Stimulated activated CD4-positive, alpha-beta T cell treated with anti-CD3 and anti-CD28 coated beads, TNF-alpha, amount 100 ng/mL, for 1 hour (primary cell): Measurements from ENCODE around the gene SKOR1.

Source experiments
- DNase-seq, 3 donors: peaks; one replicate each; pipeline ENCODE4 v3.0.0-alpha.2; 2020; ENCODE audit warnings: low read depth in 3 of 3, low spot score in 1 of 3

The SKOR1 gene

DNA sequence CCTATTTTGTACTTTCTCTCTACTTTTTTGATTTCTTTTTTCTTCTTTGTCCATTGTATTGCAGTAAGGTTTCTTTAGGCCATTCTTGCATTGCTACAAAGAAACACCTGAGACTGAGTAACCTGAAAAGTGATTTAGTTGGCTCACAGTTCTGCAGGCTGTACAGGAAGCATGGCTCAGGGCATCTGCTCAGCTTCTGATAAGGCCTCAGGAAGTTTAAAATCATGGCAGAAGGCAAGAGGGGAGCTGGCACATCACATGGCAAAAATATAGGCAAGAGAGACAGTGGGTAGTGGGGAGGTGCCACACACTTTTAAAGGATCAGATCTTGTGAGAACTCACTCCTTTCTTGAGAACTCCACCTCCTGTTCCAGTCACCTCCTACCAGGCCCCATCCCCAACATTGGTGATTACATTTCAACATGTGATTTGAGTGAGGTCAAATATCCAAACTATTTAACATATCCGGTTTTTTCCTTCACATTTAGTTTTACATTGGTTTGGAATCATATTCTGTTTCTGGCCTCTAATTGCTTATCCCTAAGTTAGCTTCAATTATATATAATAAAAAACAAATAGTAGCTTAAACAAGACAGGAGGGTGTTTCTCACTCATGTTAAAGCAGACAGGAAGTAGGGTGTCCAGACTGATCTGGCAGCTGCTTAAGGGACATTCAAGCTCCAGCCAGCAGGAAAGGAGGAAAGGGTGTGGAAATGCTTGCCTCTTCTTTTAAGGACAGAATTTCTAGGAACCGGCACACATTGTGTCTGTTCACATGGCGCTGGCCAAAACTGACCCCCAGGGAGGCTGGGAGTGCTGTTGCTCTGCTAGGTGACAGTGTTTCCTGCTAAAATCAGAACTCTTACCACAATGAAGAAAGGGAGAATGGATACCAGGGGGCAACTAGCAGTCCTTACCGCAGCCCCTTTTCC is 28.8 kb upstream of the SKOR1 start:
- no peak for DNase-seq

DNA sequence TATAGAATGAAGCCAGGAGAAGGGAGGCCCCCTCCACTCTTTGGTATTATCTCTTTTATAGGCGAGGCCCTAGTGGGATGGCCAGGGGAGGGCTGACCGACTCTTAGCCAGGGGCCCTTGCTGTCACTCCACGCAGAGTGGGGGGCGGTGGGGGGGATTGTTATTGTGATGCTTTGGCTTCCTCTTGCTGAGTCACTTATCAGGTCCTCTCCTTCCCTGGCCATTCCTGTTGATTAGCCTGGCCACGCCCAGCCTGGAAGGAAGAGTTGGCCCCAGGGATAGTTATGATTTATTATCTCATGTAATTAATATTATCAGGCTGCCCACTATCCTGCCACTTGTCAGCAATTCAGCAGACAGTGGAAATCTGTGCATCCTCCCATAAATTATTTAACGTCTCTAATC is 25.5 kb upstream of the SKOR1 start:
- DNase-seq, result no peak

DNA sequence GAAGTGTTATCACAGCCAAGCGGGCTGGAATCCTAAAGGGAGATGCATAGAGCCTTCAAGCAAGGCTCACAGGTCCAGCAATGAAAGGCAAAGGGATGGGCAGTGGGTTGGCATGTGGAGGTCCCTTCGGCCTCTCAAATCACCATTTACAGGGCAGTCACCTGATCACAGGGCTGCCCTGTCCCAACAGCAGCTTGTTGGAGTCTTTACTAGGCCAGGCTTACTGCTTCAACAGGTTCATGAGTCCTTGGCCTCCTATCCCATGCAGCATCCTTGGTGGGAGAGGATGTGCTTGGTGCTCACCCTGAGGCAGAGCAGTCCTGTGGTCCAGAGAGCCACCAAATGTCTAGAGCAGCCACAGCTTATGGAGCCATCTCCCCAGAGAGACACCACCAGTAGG is 24.2 kb upstream of the SKOR1 start:
- no peak for DNase-seq

DNA sequence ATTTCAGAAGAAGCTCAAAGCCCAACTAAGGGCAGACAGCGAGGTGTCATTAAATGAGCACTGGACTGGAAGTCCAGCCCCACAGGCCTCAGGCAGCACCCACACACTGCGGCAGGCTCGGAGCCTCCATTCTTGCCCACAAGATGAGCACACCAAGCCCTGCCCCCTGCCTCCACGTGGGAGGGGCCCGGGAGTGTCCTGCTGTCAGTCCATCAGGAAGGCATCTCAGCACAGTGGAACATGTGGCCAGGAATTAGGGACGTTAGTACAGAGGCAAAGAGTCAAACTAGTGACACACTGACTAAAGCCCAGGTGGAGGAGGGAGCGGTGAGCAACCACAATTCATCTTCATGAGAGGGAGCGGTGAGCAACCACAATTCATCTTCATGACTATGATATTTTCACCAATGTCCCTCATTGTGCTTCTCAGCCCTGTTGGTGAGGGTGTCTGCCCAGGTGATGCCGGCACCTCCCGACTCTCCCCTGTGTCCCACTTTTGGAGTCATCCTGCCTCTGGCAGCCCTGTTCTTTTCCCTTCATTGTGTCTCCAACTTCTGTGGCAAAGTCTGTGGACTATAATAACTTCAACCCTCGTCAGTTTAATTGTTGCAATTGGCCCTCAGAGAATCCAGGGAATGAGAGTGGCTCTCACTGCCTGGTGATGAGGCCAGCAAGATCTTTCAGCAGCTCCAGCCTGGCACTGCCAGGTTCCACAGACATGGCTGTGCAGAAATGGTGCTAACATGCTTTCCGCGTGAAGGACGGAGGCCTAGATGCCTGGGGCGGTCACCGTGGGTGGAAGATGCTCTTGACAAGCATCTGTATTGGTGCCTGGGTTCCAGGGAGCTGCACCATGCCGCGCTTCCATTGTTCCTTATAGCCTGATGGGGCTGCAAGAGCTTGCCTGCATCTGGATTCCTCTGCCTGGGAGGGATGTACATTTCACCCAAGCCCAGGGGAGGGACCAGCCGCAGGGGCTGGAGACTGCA is 23.1 kb upstream of the SKOR1 start:
- no peak for DNase-seq

DNA sequence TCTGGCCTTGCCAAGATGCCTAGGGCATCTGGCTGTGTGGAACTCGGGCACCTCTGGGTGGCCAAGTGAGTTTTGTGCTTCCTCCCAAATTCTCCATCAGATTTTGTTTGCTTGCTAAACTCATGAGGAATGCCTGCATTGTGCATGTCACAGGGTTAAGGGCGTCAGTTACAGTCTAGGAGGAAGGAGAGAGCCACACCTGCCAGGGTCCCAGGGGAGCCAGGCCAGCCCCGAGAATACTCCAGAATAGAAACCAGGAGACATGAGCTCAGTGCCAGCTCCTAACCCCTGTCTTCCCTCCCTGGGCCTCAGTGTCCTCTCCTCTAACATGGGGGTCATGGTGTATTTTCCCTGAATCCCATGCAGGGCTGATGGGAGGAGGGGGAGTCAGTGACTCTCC is 22.0 kb upstream of the SKOR1 start:
- DNase-seq, result no peak

DNA sequence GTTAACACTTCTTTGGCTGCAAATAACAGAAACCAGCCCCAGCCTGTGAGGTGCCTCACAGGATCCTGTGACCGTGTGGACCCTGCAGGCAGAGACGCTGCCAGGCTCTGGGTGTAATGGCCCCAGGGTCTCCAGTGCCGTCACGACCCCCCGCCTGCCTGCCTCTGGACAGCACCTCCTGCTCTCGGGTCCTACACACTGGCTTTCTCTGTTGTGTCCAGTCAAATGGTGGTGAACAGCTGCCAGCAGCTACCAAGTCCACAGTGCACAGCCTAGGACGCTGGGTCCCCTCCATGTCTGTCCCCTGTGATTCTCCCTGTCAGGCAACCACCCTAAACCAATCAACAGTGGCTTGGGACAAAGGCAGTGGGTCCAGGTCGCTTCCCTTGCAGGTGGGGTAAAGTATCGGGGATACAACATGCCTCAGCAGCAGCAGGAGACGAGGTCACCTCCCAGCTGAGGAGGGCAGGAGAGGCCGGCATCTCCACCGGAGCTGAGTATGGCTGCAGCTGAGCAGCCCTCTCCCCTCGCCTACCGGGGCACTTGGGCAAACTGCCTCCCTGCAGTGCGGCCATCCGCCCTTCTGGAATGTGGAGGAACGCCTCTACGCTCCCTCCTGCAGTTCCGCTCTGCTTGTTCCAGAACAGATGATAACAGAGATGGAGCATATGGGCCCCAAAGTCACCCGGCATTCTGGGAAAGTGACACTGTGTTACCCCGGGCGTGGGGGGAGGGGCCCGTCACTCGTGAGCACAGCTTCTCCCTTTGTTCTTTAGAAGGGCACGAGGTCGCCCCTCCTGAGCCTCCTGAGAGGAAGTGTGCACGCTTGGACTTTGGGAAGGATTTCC is 21.1 kb upstream of the SKOR1 start:
- no peak for DNase-seq

DNA sequence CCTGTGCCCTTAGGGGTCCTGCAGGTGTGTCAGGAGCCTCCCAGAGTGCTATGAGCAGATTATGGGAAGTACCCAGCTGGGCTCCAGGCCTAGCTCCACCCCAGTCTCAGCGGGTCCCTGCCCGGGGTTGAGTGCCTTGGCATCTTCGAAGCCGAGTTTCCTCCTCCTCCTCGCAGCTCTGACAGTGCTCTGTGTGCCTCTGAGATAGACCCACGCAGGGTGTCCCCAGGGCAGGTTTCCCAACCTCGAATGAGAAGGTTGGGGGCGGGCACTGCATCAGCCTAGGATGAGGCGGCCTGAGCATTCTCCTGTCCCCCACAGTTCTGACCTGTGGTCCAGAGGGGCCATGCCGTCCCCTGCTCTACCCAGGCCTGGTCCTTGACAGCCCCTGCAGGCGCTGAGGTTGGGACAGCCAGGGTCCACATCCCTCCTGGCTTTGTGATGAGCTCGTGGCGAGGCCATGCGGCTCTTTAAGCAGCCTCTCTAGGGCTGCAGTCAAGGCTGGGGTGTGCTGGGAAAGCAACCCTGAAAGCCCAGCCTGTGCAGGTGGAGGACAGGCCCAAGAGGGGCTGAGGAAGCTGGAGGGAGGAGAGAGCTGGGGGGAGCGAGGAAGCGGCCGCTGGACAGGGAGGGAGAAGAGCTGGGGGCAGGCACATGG is 20.2 kb upstream of the SKOR1 start:
- no peak for DNase-seq

DNA sequence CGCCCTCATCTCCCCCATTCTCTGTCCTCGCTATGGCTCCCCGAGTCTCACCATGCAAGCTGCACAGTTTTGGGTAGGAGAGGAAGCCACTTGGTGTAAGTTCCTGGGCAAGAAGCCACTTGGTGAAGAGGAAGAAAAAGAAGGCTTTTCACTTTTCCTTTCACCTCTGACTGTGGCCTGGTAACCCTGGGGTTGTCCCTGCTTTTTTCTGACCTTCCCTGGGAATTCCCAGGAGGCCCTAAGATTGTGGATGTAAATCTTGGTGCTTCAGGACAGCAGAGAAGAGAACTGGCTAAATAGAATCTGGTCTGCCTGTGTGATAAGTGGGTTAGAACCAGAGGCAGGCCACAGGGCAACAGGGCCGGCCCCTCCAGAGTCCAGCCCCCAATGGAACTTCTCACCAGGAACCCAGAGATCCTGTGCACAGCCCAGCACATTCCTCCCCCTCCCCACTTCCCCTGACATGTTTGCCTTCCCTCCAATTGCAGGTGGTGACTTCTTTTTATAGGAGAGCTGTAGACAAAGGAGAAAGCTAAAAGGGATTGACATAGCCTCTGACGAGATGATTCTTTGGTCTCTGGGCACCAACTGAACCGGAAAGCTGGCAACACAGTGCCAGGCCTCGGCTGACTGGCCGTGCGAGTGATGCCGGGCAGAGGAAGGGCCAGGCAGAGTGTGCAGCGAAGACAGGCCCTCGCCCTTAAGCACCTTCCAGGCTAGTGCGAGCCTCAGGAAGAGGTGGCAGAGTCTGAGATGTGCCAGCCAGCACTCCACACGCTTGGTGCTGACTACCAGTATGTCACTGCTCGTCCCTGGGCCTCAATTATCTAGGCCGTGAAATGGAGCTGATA is 19.4 kb upstream of the SKOR1 start:
- DNase-seq, result no peak

DNA sequence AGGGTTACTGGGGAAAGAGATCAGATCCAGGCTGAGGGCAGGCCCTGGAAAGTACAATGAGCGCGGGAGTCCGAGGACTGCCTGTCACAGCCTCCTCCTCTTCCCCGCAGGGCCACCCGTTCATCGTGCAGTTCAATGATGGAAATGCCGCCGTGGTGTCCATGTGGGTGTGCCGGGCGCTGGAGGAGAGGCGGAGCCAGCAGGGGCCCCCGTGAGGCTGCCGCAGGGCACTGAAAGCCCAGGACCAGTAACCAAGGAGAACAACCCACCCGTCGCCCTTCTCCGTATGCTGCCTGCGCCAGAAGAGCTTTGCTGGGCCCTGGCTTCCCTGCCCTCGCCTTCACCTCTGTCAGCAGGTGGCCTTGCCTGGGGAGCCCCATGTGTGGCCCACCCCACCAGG is 18.8 kb upstream of the SKOR1 start:
- DNase-seq, result no peak

DNA sequence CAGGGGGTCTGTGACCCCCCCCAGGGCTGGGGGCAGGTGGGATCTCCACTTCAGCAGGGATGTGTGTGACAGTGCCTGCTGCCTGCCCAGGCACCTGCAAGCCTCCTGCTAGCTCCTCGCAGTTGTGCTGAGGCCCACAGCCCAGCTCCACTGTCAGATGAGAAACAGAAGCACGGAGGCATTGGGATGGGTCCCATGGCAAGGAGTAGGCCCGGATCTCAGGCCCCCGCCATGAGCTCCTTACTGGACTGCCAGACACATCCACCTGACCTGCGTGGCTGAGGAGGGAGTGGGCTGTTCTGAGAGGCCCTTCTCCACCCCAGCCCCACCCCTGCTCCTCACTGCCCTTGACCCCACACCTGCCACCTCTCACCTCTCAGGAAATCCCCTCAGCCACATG is 18.2 kb upstream of the SKOR1 start:
- no peak for DNase-seq

DNA sequence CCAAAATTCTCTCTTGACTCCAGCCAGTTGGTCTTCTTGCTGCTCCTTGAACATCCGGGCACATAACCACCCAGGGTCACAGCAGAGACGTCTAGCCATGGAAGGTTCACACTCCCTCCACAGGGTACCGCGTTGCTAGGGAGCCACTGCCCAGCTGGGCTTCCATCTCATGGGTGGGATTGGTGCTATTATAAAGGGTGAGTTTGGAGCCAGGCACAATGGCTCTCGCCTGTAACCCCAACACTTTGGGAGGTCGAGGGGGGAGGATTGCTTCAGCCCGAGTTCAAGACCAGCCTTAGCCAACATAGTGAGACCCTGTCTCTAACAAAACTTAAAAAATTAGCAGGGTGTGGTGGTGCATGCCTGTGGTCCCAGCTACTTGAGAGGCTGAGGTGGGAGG is 17.5 kb upstream of the SKOR1 start:
- DNase-seq, result no peak

DNA sequence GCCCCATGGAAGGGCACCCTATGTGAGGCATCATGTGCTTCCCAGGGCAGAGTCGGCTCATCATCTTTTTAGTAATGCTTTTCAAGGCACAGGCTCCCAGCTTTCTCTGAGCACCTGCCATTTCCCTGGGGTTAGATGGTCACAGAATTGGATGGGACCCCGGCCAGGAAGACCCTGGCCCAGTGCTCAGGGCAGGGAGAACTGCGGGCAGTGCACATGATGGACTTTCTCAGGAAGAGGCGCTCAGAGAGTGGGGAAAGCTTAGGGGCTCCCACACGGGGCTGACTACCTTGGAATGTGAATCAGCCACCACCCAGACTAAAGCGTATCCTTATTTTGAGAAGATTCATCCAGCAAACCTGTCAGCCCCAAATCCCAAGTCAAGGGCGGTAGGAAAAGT is 16.5 kb upstream of the SKOR1 start:
- no peak for DNase-seq

DNA sequence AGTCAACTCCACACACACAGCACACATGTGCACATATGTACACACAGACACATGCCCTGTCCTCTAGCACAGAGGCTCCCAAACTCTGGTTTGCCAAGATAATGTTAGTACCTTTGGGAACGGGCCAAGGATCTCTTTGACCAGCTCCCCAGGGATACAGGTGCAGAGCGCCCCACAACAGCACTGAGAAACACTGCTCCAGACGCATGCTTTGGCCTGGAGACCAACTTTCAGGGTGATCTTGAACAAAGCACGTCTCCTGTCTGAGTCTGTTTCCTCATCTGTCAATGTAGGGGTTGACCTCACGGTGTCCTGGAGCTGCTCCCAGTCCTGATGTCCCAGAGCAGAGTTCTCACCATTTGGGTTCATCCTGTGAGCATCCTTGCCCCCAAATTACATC is 15.9 kb upstream of the SKOR1 start:
- DNase-seq, result no peak

DNA sequence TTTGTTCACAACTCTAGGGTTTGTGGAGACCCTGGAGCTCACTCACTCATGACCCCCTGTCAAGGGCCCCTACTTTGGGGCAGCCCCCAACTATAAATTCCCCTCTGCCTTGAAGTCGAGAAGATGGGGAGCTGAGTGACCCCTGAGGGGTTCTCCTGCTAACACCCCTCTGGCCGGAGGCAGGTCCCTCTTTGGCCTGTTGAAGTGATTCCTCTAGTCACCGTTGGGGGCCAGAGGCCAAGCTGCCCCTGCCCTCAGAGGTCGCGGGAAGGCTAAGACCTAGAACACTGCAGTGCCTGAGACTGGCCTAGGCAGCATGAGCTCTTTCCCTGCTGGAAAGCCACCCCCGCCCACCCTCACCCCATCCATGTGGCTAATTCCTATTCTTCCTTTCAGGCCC is 15.4 kb upstream of the SKOR1 start:
- DNase-seq, result no peak

DNA sequence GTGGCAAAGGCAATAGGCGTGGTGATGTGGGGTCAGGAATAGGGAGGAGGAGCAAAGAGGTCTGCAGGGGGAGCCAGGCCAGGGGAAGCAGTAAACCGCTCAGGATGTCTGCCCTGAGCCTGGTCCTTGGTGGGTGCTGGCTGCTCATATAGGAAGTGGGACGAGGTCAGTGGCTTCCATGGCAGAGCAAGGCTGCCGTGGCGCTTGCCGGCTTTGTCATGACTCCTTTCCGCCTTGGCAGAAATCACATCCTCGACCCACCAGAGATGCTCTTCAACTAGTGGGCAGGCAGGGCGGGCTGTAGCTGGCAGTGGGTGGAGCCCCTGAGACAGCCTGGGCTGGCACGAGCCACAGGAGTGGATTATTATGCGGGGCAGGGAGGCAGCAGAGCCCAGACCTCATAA is 13.1 kb upstream of the SKOR1 start:
- DNase-seq, result no peak

DNA sequence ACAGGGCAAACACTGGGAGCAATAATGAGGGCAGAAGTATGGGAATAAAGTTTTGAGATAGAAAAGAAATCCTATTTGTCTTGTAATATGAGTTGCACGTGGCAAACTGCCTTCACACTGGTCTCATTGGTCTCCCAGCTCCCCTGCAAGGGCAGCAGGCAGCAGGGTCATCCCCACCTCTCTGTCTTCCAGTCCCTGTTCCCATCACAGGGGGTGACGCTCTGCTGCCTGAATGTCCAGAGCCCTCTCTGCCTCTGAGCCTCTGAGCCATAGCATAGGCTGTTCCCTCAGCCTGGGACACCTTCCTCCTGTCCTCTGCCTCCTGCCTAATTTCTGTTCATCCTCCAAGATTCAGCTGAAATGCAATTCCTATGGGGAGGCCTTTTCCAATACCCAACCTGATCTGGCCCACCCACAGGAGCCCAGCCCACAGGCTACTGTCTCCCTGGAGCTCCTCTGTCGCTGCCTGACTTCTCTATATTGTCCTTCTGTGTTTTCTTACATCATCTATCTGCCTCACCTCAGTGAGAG is 12.1 kb upstream of the SKOR1 start:
- no peak for DNase-seq

DNA sequence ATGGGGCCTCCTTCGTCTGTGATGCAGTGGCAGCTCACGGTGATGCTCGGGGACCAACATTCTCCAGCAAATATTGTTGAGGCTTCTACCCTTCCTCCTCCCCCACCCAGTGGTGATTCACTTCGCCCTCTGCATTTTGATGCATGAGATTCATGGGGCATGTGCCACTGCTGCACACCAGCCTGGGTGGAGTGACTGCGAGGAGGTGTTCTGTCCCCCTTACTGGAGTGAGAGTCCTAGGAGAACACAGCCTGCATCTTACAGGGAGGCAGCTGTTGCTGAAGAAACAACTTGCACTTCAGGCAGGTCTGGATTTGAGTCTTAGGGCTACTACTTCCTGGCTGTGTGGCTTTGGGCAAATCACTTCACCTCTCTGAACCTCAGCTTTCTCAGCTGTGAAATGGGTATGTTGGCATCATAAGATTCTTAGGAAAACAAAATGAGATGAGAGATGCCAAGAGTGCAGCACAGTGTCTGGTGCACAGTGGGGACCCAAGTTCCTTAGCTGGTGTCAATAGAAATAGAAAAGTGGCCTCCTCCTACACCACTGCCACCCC is 10.2 kb upstream of the SKOR1 start:
- no peak for DNase-seq

DNA sequence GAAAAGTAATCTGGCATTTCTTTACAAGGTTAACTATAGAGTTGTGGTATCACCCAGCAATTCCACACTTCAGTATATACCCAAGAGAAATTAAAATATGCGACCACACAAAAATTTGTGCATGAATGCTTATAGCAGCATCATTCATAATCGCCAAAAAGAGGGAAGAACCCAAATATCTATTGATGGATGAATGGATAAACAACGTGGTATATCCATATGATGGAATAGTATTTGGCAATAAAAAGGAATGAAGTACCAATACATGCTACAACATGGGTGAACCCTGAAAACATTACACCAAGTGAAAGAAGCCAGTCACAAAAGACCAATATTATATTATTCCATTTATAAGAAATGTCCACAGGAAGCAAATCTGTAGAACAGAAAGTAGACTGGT is 8.6 kb upstream of the SKOR1 start:
- no peak for DNase-seq

DNA sequence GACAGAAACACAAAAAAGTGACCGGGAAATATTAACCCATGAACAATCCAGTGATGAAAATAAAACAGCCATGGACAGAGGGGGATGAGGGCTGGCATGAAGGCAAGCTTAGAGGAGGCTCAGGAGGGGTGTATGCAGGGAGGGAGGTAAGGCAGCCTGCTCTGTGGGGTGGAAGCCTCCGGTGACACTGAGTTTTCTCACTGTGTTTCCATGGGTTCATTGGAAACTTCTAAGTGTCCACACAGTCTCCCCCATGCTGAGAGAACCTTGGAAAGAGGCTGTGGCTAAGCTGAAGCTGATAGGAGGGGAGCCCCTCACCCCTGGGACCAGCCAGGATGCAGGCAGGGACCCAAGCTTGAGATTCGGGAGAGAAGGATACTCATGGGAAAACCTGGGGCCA is 6.8 kb upstream of the SKOR1 start:
- no peak for DNase-seq
